Osteoblast (primary cell): ENCODE measurements around the gene CGNL1. TPM values are rescaled to one million over a fixed set of nuclear protein-coding genes. Genes with fewer than 3 reads are reported as not detected.

Experiments used
- DNase-seq: peaks from one replicate; pipeline ENCODE4 v3.0.0; 2011; ENCODE audit warnings: low spot score, mixed read lengths; ENCODE audit not compliant: insufficient read length; ENCODE audit errors: missing footprints
- H2AFZ ChIP-seq: 2 replicates; pipeline ENCODE4 v1.6.0; 2011; ENCODE audit warnings: mild to moderate bottlenecking, low read length
- H3K27ac ChIP-seq: 2 replicates; pipeline ENCODE4 v1.5.1; 2011; ENCODE audit warnings: mild to moderate bottlenecking, low read depth, low read length, moderate library complexity
- H3K27me3 ChIP-seq: 2 replicates; pipeline ENCODE4 v1.6.0; 2012; ENCODE audit warnings: mild to moderate bottlenecking, control low read depth, inconsistent platforms, low read length, moderate library complexity; ENCODE audit not compliant: insufficient read depth
- H3K36me3 ChIP-seq: 2 replicates; pipeline ENCODE4 v1.5.1; 2011; ENCODE audit warnings: mild to moderate bottlenecking, low read length, control low read depth, moderate library complexity; ENCODE audit not compliant: insufficient read depth
- H3K4me1 ChIP-seq: 2 replicates; pipeline ENCODE4 v1.5.1; 2011; ENCODE audit warnings: mild to moderate bottlenecking, low read length, control low read depth, moderate library complexity; ENCODE audit not compliant: insufficient read depth
- H3K4me2 ChIP-seq: 2 replicates; pipeline ENCODE4 v1.6.0; 2011; ENCODE audit warnings: mild to moderate bottlenecking, low read length; ENCODE audit not compliant: insufficient read depth
- H3K4me3 ChIP-seq: fragments of 200-600 bp; sonication (generic); 3 replicates; pipeline ENCODE4 v1.5.1; 2012; ENCODE audit warnings: mild to moderate bottlenecking, low read length, inconsistent platforms; ENCODE audit not compliant: insufficient read depth
- H3K79me2 ChIP-seq: 2 replicates; pipeline ENCODE4 v1.6.0; 2012; ENCODE audit warnings: mild to moderate bottlenecking, low read length, control low read depth, inconsistent platforms; ENCODE audit not compliant: insufficient read depth
- H3K9me3 ChIP-seq: 2 replicates; pipeline ENCODE4 v1.5.1; 2011; ENCODE audit warnings: low read depth, low read length, control low read depth
- H4K20me1 ChIP-seq: 2 replicates; pipeline ENCODE4 v1.6.0; 2012; ENCODE audit warnings: mild to moderate bottlenecking, low read length, control low read depth; ENCODE audit not compliant: insufficient read depth
- CTCF ChIP-seq: IDR thresholded peaks from 2 replicates; pipeline ENCODE4 v1.5.1; 2011; ENCODE audit warnings: mild to moderate bottlenecking, low read depth, low read length, moderate library complexity; ENCODE audit errors: extremely low read depth
- total RNA-seq: library from RNA; depleted of rRNA; stranded (reverse); fragments of >200 nt; gene quantifications from 2 replicates; pipeline ENCODE4 v1.2.3, GENCODE V29; 2012

CGNL1 gene
- total RNA-seq, 1 donor: 1.1 TPM

GRCh38 chr15:57423599-57424140 is 47.4 kb downstream of the CGNL1 start:
- Histone ChIP-seq H3K79me2 (no peaks in the 10 kb centered on the region), H4K20me1 (no peaks in the 10 kb centered on the region), H3K36me3 (no peaks in the 10 kb centered on the region), H3K4me3 (no peak overlapping the region), H3K27ac (no peak overlapping the region), H3K27me3 (peaks cover 8% of the 10 kb centered on the region), H3K9me3 (no peaks in the 10 kb centered on the region), H3K4me1 (peaks cover 27% of the 10 kb centered on the region), H3K4me2 (no peak overlapping the region), H2AFZ (no peak overlapping the region)
- no peak for DNase-seq
- no peak for TF ChIP-seq CTCF

- Histone ChIP-seq H3K4me1 (peaks cover 27% of the 10 kb centered on the region), H3K27ac (no peak overlapping the region), H4K20me1 (no peaks in the 10 kb centered on the region), H3K27me3 (peaks cover 8% of the 10 kb centered on the region), H3K4me3 (no peak overlapping the region), H3K36me3 (no peaks in the 10 kb centered on the region), H3K9me3 (no peaks in the 10 kb centered on the region), H2AFZ (no peak overlapping the region), H3K79me2 (no peaks in the 10 kb centered on the region), H3K4me2 (no peak overlapping the region)
- no peak for TF ChIP-seq CTCF
- no peak for DNase-seq
These were observed 48.5 kb downstream of the CGNL1 start for GRCh38 chr15:57424628-57425405.

GRCh38 chr15:57425842-57426241 is 49.5 kb downstream of the CGNL1 start:
- no peak overlapping the region for H3K27ac ChIP-seq
- H3K27me3 ChIP-seq: peaks cover 8% of the 10 kb centered on the region
- no peaks in the 10 kb centered on the region for H3K9me3 ChIP-seq
- no peaks in the 10 kb centered on the region for H3K79me2 ChIP-seq
- H3K4me2 ChIP-seq: no peak overlapping the region
- no peak for DNase-seq
- H2AFZ ChIP-seq: no peak overlapping the region
- no peak for TF ChIP-seq CTCF
- H3K36me3 ChIP-seq: no peaks in the 10 kb centered on the region
- H3K4me1 ChIP-seq: peaks cover 27% of the 10 kb centered on the region
- H3K4me3 ChIP-seq: no peak overlapping the region
- no peaks in the 10 kb centered on the region for H4K20me1 ChIP-seq

- Histone ChIP-seq H4K20me1 (no peaks in the 10 kb centered on the region), H3K36me3 (no peaks in the 10 kb centered on the region), H3K4me2 (peak overlapping the region; percentile 55), H3K4me1 (peaks cover 18% of the 10 kb centered on the region), H2AFZ (peak overlapping the region; percentile 56), H3K4me3 (no peak overlapping the region), H3K27me3 (peaks cover 8% of the 10 kb centered on the region), H3K79me2 (no peaks in the 10 kb centered on the region), H3K9me3 (no peaks in the 10 kb centered on the region), H3K27ac (peak overlapping the region; percentile 43)
- no peak for TF ChIP-seq CTCF
- peak; percentile 55 for DNase-seq
These were observed 51.1 kb downstream of the CGNL1 start for GRCh38 chr15:57427367-57427821.
